HG03066 (cell line): ENCODE measurements around the gene ATG2A.

ENCODE experiments used
- ATAC-seq: cut with Tn5 transposase; IDR thresholded peaks from one replicate; pipeline ENCODE4 v1.9.1; 2021; ENCODE audit warnings: low read depth; ENCODE audit not compliant: unreplicated experiment

Gene ATG2A

GRCh38 chr11:64905516-64906313 lies 11.3 kb downstream of the ATG2A start:
- ATAC-seq = no peak

- no peak for ATAC-seq
These were observed 13.6 kb downstream of the ATG2A start for GRCh38 chr11:64903291-64903833.

GRCh38 chr11:64902102-64902900 lies 14.7 kb downstream of the ATG2A start:
- ATAC-seq = no peak

- ATAC-seq = no peak
These were observed 16.2 kb downstream of the ATG2A start for GRCh38 chr11:64900774-64901173.

- no peak for ATAC-seq
These were observed 16.7 kb downstream of the ATG2A start for GRCh38 chr11:64900263-64900678.

- no peak for ATAC-seq
These were observed 18.5 kb downstream of the ATG2A start for GRCh38 chr11:64898541-64898940.

- ATAC-seq = no peak
These were observed 18.9 kb downstream of the ATG2A start for GRCh38 chr11:64898076-64898445.

- ATAC-seq = no peak
These were observed 19.5 kb downstream of the ATG2A start for GRCh38 chr11:64897381-64898075.

- no peak for ATAC-seq
These were observed 20.5 kb downstream of the ATG2A start for GRCh38 chr11:64896448-64897022.

- ATAC-seq = no peak
These were observed 22.1 kb downstream of the ATG2A start for GRCh38 chr11:64894812-64895452.

GRCh38 chr11:64894070-64894811 lies 22.8 kb downstream of the ATG2A start:
- peak; percentile 67 for ATAC-seq

GRCh38 chr11:64893194-64894069 lies 23.6 kb downstream of the ATG2A start:
- no peak for ATAC-seq

- no peak for ATAC-seq
These were observed 24.2 kb downstream of the ATG2A start for GRCh38 chr11:64892838-64893193.

GRCh38 chr11:64892411-64892831 lies 24.6 kb downstream of the ATG2A start:
- no peak for ATAC-seq

GRCh38 chr11:64891880-64892279 lies 25.1 kb downstream of the ATG2A start:
- no peak for ATAC-seq

- ATAC-seq = no peak
These were observed 25.7 kb downstream of the ATG2A start for GRCh38 chr11:64891215-64891848.

GRCh38 chr11:64890522-64890939 lies 26.5 kb downstream of the ATG2A start:
- ATAC-seq = no peak
